HG03108 (cell line): ENCODE measurements around the gene DENND5A.
"Not testable (repeated sequence)": the region's sequence is repeated elsewhere in the genome, so short reads cannot be mapped to it uniquely, and the experiment has no call there.

Experiments used
- ATAC-seq: cut with Tn5 transposase; IDR thresholded peaks from one replicate; pipeline ENCODE4 v1.9.1; 2021; ENCODE audit warnings: moderate library complexity; ENCODE audit not compliant: unreplicated experiment

DENND5A gene

GRCh38 chr11:9266132-9266736 is 1.1 kb upstream of the DENND5A start:
- no peak for ATAC-seq

DNA sequence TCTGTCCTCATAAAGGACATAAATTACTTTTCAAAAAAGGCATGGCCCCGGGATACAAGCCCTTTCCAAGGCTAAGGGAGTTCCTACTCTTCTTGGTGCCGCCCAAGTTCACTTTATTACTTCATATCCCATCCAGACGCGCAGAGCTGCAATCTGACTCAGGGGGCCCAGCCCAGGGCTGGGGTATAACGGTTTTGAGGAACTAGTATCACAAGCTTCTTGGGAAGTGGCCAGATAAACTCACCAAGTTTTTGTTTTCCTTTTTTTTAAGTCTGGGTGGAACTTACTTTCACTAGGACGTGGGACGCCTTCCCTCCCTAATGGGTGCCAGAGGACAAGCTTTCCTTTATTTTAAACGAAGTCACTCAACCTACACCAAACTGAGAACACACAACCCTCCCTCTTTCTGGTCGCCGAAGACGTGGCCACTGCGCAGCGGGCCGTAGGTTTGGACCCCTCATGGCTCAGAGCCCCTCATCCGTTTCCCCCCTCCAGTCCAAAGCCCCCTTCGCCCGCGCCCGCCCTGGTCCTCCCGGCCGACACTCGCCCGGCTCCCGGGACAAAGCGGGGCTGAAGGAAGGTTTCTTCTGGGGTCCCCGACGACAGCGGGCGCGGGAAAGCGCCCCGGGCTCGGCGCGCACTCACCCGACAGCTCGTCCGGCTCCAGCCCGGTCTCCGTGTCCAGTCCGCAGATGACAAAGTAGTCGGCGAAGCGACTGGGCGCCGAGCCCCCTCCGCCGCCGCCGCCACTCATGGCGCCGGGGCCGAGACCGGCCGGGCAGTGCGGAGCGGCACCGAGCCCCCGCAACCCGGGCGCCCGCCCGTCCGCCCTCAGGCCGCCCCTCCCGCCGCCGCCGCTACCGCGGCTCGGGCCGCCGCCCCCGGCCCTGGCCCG is 587 bp downstream of the DENND5A start:
- peak; percentile 22 for ATAC-seq

DNA sequence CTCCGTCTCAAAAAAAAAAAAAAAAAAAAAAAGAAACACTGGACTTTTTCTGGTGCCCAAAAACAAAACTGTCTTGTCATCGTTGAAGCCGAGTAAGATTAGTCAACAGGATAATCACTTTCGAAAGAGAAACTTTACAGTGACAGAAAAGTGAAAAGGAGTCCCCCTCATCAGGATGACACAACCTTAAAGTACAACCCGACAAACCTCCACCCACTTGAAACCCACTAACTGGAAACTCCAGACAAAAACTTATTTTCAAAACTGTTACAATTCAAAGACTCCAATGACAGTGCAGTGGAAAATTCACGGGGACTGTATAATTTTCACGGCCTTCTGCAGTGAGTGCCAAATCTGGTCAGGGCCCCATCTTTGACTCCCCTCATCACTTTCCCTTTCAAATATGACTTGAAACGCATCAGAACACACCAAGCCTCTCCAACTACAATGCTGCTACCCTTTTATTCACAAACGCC is 1.3 kb downstream of the DENND5A start:
- ATAC-seq = peak; percentile 68

GRCh38 chr11:9260838-9261146 is 4.4 kb downstream of the DENND5A start:
- not testable (repeated sequence) for ATAC-seq

GRCh38 chr11:9259981-9260837 is 4.9 kb downstream of the DENND5A start:
- no peak for ATAC-seq

DNA sequence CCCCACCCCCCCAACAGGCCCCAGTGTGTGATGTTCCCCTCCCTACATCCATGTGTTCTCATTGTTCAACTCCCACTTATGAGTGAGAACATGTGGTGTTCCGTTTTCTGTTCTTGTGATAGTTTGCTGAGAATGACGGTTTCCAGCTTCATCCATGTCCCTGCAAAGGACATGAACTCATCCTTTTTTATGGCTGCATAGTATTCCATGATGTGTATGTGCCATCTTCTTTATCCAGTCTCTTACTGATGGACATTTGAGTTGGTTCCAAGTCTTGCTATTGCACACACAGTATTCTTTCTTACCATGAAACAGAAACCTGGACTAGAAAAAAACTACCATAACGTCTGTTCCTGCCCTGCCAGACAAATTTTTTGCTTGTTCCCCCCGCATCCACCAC is 6.9 kb downstream of the DENND5A start:
- not testable (repeated sequence) for ATAC-seq

GRCh38 chr11:9254416-9254815 is 10.7 kb downstream of the DENND5A start:
- no peak for ATAC-seq

GRCh38 chr11:9253086-9253485 is 12.1 kb downstream of the DENND5A start:
- no peak for ATAC-seq

DNA sequence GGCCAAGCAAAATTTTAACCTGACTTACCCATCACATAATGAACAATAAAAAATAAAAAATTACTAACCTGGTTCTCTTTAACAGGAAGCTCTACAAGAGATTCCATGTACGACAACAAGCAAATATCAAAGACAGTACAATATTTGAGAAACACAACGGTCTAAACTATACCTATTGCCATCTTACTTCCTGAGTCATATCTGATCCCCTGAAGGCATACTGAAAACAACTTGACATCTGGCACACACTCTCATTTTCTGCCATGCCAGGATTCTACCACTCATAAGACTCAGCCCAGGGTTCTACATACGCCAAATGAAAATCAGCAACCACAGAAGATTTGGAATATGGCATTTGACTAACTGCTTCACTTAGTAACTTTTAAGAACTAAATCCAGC is 13.8 kb downstream of the DENND5A start:
- no peak for ATAC-seq

- peak; percentile 50 for ATAC-seq
Observed at GRCh38 chr11:9250139-9250582, 15.0 kb downstream of the DENND5A start.

GRCh38 chr11:9249252-9249651 is 15.9 kb downstream of the DENND5A start:
- no peak for ATAC-seq

- ATAC-seq = no peak
Observed at GRCh38 chr11:9247863-9248262, 17.3 kb downstream of the DENND5A start.

DNA sequence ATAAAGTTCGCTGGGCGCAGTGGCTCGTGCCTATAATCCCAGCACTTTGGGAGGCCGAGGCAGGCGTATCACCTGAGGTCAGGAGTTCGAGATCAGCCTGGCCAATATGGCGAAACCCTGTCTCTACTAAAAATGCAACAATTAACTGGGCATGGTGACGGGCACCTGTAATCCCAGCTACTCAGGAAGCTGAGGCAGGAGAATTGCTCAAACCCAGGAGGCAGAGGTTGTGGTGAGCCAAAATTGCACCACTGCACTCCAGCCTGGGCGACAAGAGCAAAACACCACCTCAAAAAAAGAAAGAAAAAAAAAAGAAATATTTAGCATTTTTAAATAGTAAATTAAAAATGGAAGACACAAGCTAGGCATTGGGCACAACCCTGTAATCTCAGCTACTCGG is 28.9 kb downstream of the DENND5A start:
- ATAC-seq = not testable (repeated sequence)

GRCh38 chr11:9232482-9232881 is 32.7 kb downstream of the DENND5A start:
- no peak for ATAC-seq

DNA sequence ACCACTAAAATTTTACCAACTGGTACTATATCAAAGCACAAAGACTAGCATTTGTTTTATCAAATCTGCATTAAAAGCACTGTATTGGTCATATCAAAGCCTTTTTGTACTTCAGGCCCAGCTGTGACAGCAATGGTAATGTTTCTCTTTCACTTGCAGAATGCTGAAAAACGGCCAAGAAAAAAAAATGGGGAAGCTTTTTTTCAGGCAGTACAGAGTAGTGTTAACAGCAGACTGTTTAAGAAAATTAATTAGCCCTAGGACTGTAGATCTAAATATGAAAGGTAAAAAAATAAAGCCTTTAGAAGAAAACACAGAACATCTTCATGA is 33.3 kb downstream of the DENND5A start:
- no peak for ATAC-seq

- no peak for ATAC-seq
Observed at GRCh38 chr11:9230296-9230695, 34.9 kb downstream of the DENND5A start.

- no peak for ATAC-seq
Observed at GRCh38 chr11:9228091-9228490, 37.1 kb downstream of the DENND5A start.

- ATAC-seq = no peak
Observed at GRCh38 chr11:9225748-9226298, 39.3 kb downstream of the DENND5A start.

GRCh38 chr11:9222654-9223053 is 42.5 kb downstream of the DENND5A start:
- ATAC-seq = no peak

DNA sequence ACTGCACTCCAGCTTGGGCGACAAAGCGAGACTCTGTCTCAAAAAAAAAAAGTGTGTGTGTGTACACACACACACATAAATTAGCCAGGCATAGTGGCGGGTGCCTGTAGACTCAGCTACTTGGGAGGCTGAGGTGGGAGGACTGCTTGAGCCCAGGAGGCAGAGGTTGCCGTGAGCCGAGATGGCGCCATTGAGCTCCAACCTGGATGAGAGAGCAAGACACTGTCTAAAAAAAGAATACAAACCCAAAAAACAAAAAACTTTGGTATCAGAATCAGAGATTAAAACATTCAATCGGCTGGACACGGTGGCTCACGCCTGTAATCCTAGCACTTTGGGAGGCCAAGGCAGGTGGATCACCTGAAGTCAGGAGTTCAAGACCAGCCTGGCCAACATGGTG is 44.3 kb downstream of the DENND5A start:
- not testable (repeated sequence) for ATAC-seq

- no peak for ATAC-seq
Observed at GRCh38 chr11:9219572-9219971, 45.6 kb downstream of the DENND5A start.
